ENCODE data around the gene TIMM22. TPM values are rescaled to one million over a fixed set of nuclear protein-coding genes. Genes with fewer than 3 reads are reported as not detected.

Gene TIMM22
- total RNA-seq, 4 donors from 2014 or later = 14.4 to 16.1 (median 15.3) TPM

- intact Hi-C loops (cut with DNase I; ENCODE audit: low total_unique reads) = no loop called here
These were observed 22.5 kb downstream of the TIMM22 start for GRCh38 chr17:1019451-1019850.

DNA sequence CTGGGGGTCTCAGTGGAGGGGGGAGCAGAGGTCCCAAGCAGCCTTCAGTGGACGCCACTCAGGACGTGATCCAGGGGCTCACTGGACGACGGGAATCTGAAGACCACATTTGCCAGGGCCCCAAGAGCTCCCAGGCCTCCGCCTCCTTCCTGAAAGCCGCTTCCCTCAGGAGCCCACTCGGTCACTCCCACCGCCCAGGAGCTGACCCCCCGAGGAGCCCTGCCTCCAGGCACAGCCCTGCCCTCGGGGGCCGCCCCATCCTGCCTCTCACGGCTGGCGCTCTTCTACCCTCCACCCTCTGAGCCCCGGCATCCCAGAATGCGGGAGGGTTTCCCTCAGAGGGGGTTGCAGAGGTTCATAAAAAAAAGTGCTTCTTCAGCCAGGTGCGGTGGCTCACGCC lies 24.2 kb downstream of the TIMM22 start:
- H3K27ac ChIP-seq = no peak overlapping the region
- no peak for ATAC-seq
- TF ChIP-seq, protein P1, sequence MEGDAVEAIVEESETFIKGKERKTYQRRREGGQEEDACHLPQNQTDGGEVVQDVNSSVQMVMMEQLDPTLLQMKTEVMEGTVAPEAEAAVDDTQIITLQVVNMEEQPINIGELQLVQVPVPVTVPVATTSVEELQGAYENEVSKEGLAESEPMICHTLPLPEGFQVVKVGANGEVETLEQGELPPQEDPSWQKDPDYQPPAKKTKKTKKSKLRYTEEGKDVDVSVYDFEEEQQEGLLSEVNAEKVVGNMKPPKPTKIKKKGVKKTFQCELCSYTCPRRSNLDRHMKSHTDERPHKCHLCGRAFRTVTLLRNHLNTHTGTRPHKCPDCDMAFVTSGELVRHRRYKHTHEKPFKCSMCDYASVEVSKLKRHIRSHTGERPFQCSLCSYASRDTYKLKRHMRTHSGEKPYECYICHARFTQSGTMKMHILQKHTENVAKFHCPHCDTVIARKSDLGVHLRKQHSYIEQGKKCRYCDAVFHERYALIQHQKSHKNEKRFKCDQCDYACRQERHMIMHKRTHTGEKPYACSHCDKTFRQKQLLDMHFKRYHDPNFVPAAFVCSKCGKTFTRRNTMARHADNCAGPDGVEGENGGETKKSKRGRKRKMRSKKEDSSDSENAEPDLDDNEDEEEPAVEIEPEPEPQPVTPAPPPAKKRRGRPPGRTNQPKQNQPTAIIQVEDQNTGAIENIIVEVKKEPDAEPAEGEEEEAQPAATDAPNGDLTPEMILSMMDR (IDR thresholded peaks at IDR 0.05 in 4 of 5, conservative IDR thresholded peaks at IDR 0.05 in 1 of 5) = no peak
- no peak for TF ChIP-seq POLR2A (IDR thresholded peaks at IDR 0.05)
- DNase-seq = no peak
- H3K36me3 ChIP-seq = no peaks in the 10 kb centered on the region
- no peaks in the 10 kb centered on the region for H3K27me3 ChIP-seq
- in situ Hi-C loops (cut with MboI; ENCODE audit: low sequenced_read_pairs in 4 of 4) (no loop called here), intact Hi-C loops (cut with DNase I; ENCODE audit: low total_unique reads) (no loop called here)
- H3K4me3 ChIP-seq = no peak overlapping the region
- no peaks in the 10 kb centered on the region for H3K9me3 ChIP-seq
- H3K4me1 ChIP-seq = peaks cover 0 to 13% of the 10 kb centered on the region in 2 donors

More at GRCh38 chr17:1019451-1019850, 22.5 kb downstream of the TIMM22 start:
- DNase-seq = no peak
- Histone ChIP-seq H3K4me3 (no peak overlapping the region), H3K9me3 (no peaks in the 10 kb centered on the region), H3K27me3 (no peaks in the 10 kb centered on the region), H3K27ac (peak overlapping the region; percentile 10 to 55 (median 37)), H3K4me1 (peaks cover 0 to 13% of the 10 kb centered on the region in 2 donors), H3K36me3 (no peaks in the 10 kb centered on the region)
- peak in 1 of 2 donors; percentile 27 for ATAC-seq
- in situ Hi-C loops (cut with MboI; ENCODE audit: low sequenced_read_pairs in 4 of 4) = no loop called here
- TF ChIP-seq, protein P1 (IDR thresholded peaks at IDR 0.05 in 4 of 5, conservative IDR thresholded peaks at IDR 0.05 in 1 of 5) = no peak
- TF ChIP-seq POLR2A (IDR thresholded peaks at IDR 0.05) = no peak

- DNase-seq (no peak), ATAC-seq (peak in 1 of 2 donors; percentile 46)
- intact Hi-C loops (cut with DNase I; ENCODE audit: low total_unique reads) (no loop called here), in situ Hi-C loops (cut with MboI; ENCODE audit: low sequenced_read_pairs in 4 of 4) (no loop called here)
- Histone ChIP-seq H3K36me3 (no peaks in the 10 kb centered on the region), H3K4me3 (peak overlapping the region; percentile 13 to 31 (median 18)), H3K9me3 (no peaks in the 10 kb centered on the region), H3K27me3 (no peaks in the 10 kb centered on the region), H3K27ac (no peak overlapping the region), H3K4me1 (peaks cover 0 to 13% of the 10 kb centered on the region in 2 donors)
- no peak for TF ChIP-seq POLR2A (IDR thresholded peaks at IDR 0.05)
- TF ChIP-seq, protein P1 (IDR thresholded peaks at IDR 0.05 in 4 of 5, conservative IDR thresholded peaks at IDR 0.05 in 1 of 5) = no peak
These were observed 25.5 kb downstream of the TIMM22 start for GRCh38 chr17:1022278-1023024.

GRCh38 chr17:1024076-1024475 lies 27.1 kb downstream of the TIMM22 start:
- Histone ChIP-seq H3K27ac (no peak overlapping the region), H3K27me3 (no peaks in the 10 kb centered on the region), H3K4me1 (peaks cover 3 to 20% of the 10 kb centered on the region in 2 donors), H3K9me3 (no peaks in the 10 kb centered on the region), H3K36me3 (no peaks in the 10 kb centered on the region), H3K4me3 (no peak overlapping the region)
- intact Hi-C loops (cut with DNase I; ENCODE audit: low total_unique reads) = no loop called here
- ATAC-seq (no peak), DNase-seq (no peak)
- no peak for TF ChIP-seq POLR2A (IDR thresholded peaks at IDR 0.05)
- TF ChIP-seq, protein P1 (IDR thresholded peaks at IDR 0.05 in 4 of 5, conservative IDR thresholded peaks at IDR 0.05 in 1 of 5) = no peak
- in situ Hi-C loops (cut with MboI; ENCODE audit: low sequenced_read_pairs in 4 of 4) = no loop called here

All from gastrocnemius medialis (tissue), 4 donors.